ENCODE measurements around the gene C17orf67. TPM values are rescaled to one million over a fixed set of nuclear protein-coding genes. Genes with fewer than 3 reads are reported as not detected.

C17orf67 gene
- total RNA-seq, 1 experiment from 2014 or later, result 1.0 TPM

GRCh38 chr17:56765449-56765848, 68.3 kb downstream of the C17orf67 start:
- WGBS (ENCODE audit: extremely low coverage, insufficient read length, low lambda C conversion rate), result no CpG with 5 or more reads among the region's 4 CpGs
- no peak overlapping the region for H2AFZ ChIP-seq (ENCODE audit: low read length)
- no peak overlapping the region for H2BK12ac ChIP-seq (ENCODE audit: insufficient read length, low read depth, low read length)
- no peak overlapping the region for H2BK15ac ChIP-seq (ENCODE audit: low read depth, low read length)
- no peak overlapping the region for H3K56ac ChIP-seq (ENCODE audit: insufficient read length, low read depth, low read length)
- H3K9ac ChIP-seq (ENCODE audit: extremely low read depth, insufficient read length, low read length), result no peak overlapping the region
- no peak overlapping the region for H3K4me2 ChIP-seq (ENCODE audit: insufficient read depth, insufficient read length, low read length)
- no peak overlapping the region for H2BK5ac ChIP-seq (ENCODE audit: insufficient read length, low read length)
- no peak overlapping the region for H3K27ac Mint-ChIP-seq
- no peak overlapping the region for H3K14ac ChIP-seq (ENCODE audit: insufficient read depth, low read length)
- H4K8ac ChIP-seq (replicated peaks; ENCODE audit: insufficient read length, low read depth, low read length), result no peak overlapping the region
- no peaks in the 10 kb centered on the region for H3K79me1 ChIP-seq (ENCODE audit: insufficient read depth, low read depth, low read length, poor library complexity, severe bottlenecking)
- H4K91ac ChIP-seq (ENCODE audit: insufficient read length, low read depth, low read length), result no peak overlapping the region
- H2BK120ac ChIP-seq (ENCODE audit: low read depth, low read length, poor library complexity, severe bottlenecking), result peak overlapping the region; percentile 4
- no peak for DNase-seq
- H3K27me3 ChIP-seq (ENCODE audit: insufficient read depth, low read length), result no peaks in the 10 kb centered on the region
- no peak overlapping the region for H4K5ac ChIP-seq (ENCODE audit: insufficient read length, low read depth, low read length)
- H3K9me3 ChIP-seq (ENCODE audit: control insufficient read depth, low read depth, low read length), result no peaks in the 10 kb centered on the region
- H3K18ac ChIP-seq (ENCODE audit: insufficient read length, low read depth, low read length), result no peak overlapping the region
- no peaks in the 10 kb centered on the region for H3K4me1 ChIP-seq (ENCODE audit: insufficient read depth, low read length)
- peaks cover 1 to 2% of the 10 kb centered on the region in 2 experiments; a peak in 1 of 4 replicates for H3K4me1 Mint-ChIP-seq
- H3K27me3 Mint-ChIP-seq (ENCODE audit: low read depth), result peaks cover 7% of the 10 kb centered on the region
- no peak overlapping the region for H3K4ac ChIP-seq (ENCODE audit: low read depth, low read length)
- no peak overlapping the region for H3K4me3 Mint-ChIP-seq
- H2AK5ac ChIP-seq (ENCODE audit: insufficient read length, low read length), result no peak overlapping the region
- H3K27ac ChIP-seq (ENCODE audit: insufficient read length, low read depth, low read length), result no peak overlapping the region
- no peaks in the 10 kb centered on the region for H4K20me1 ChIP-seq (ENCODE audit: control insufficient read depth, insufficient read depth, insufficient read length)
- H3K23me2 ChIP-seq (ENCODE audit: insufficient read length, low read depth, low read length, poor library complexity, severe bottlenecking), result no peaks in the 10 kb centered on the region
- H3K9me3 Mint-ChIP-seq, result no peaks in the 10 kb centered on the region
- H3T11ph ChIP-seq (ENCODE audit: low read length), result no peak overlapping the region
- no peak overlapping the region for H3K23ac ChIP-seq (ENCODE audit: insufficient read length, low read depth, low read length)
- no peak for TF ChIP-seq CTCF (conservative IDR thresholded peaks at IDR 0.05)
- H3K36me3 Mint-ChIP-seq (ENCODE audit: insufficient read depth in 1 of 3, low read depth in 3 of 3), result no peaks in the 10 kb centered on the region
- no peaks in the 10 kb centered on the region for H3K79me2 ChIP-seq (ENCODE audit: insufficient read depth, low read length)
- H2BK20ac ChIP-seq (ENCODE audit: low read depth, low read length, poor library complexity, severe bottlenecking), result no peak overlapping the region

Measured in H9 (cell line).